Measurements from ENCODE around the gene RERE. TPM values are rescaled to one million over a fixed set of nuclear protein-coding genes. Genes with fewer than 3 reads are reported as not detected.

RERE gene
- polyA plus RNA-seq, 2 donors = 14.0 to 24.4 TPM

- 84 to 88% methylated on average over 2 of the region's 2 CpGs for WGBS, 2 donors
- H3K27ac ChIP-seq (ENCODE audit: low read depth in 2 of 2, low read length in 1 of 2) = no peak overlapping the region
- no peaks in the 10 kb centered on the region for H3K4me1 ChIP-seq (ENCODE audit: control insufficient read depth in 2 of 2, insufficient read depth in 2 of 2, low read length in 1 of 2)
- no peak overlapping the region for H3K4me3 ChIP-seq (ENCODE audit: low read depth in 1 of 2, low read length in 2 of 2)
- no peaks in the 10 kb centered on the region for H3K36me3 ChIP-seq (ENCODE audit: control insufficient read depth in 2 of 2, insufficient read depth in 2 of 2, low read length in 1 of 2)
- H3K27me3 ChIP-seq (ENCODE audit: control insufficient read depth in 1 of 2, insufficient read depth in 2 of 2, low read length in 2 of 2) = no peaks in the 10 kb centered on the region
- no peaks in the 10 kb centered on the region for H3K9me3 ChIP-seq (ENCODE audit: control insufficient read depth in 2 of 2, insufficient read depth in 1 of 2, low read depth in 1 of 2, low read length in 1 of 2)
These were observed 50.4 kb downstream of the RERE start for GRCh38 chr1:8767006-8767405.

GRCh38 chr1:8765198-8765597 lies 52.2 kb downstream of the RERE start:
- WGBS, 2 donors = 88 to 95% methylated on average over 3 of the region's 3 CpGs
- Histone ChIP-seq H3K9me3 (ENCODE audit: control insufficient read depth in 2 of 2, insufficient read depth in 1 of 2, low read depth in 1 of 2, low read length in 1 of 2) (no peaks in the 10 kb centered on the region), H3K4me1 (ENCODE audit: control insufficient read depth in 2 of 2, insufficient read depth in 2 of 2, low read length in 1 of 2) (no peaks in the 10 kb centered on the region), H3K4me3 (ENCODE audit: low read depth in 1 of 2, low read length in 2 of 2) (no peak overlapping the region), H3K27ac (ENCODE audit: low read depth in 2 of 2, low read length in 1 of 2) (no peak overlapping the region), H3K36me3 (ENCODE audit: control insufficient read depth in 2 of 2, insufficient read depth in 2 of 2, low read length in 1 of 2) (no peaks in the 10 kb centered on the region), H3K27me3 (ENCODE audit: control insufficient read depth in 1 of 2, insufficient read depth in 2 of 2, low read length in 2 of 2) (no peaks in the 10 kb centered on the region)

- Histone ChIP-seq H3K9me3 (ENCODE audit: control insufficient read depth in 2 of 2, insufficient read depth in 1 of 2, low read depth in 1 of 2, low read length in 1 of 2) (no peaks in the 10 kb centered on the region), H3K4me1 (ENCODE audit: control insufficient read depth in 2 of 2, insufficient read depth in 2 of 2, low read length in 1 of 2) (no peaks in the 10 kb centered on the region), H3K4me3 (ENCODE audit: low read depth in 1 of 2, low read length in 2 of 2) (no peak overlapping the region), H3K36me3 (ENCODE audit: control insufficient read depth in 2 of 2, insufficient read depth in 2 of 2, low read length in 1 of 2) (no peaks in the 10 kb centered on the region), H3K27me3 (ENCODE audit: control insufficient read depth in 1 of 2, insufficient read depth in 2 of 2, low read length in 2 of 2) (no peaks in the 10 kb centered on the region), H3K27ac (ENCODE audit: low read depth in 2 of 2, low read length in 1 of 2) (no peak overlapping the region)
- WGBS, 2 donors = 48 to 50% methylated on average over 4 of the region's 4 CpGs
These were observed 53.0 kb downstream of the RERE start for GRCh38 chr1:8764293-8764937.

GRCh38 chr1:8763888-8764287 lies 53.6 kb downstream of the RERE start:
- Histone ChIP-seq H3K27me3 (ENCODE audit: control insufficient read depth in 1 of 2, insufficient read depth in 2 of 2, low read length in 2 of 2) (no peaks in the 10 kb centered on the region), H3K9me3 (ENCODE audit: control insufficient read depth in 2 of 2, insufficient read depth in 1 of 2, low read depth in 1 of 2, low read length in 1 of 2) (no peaks in the 10 kb centered on the region), H3K27ac (ENCODE audit: low read depth in 2 of 2, low read length in 1 of 2) (no peak overlapping the region), H3K36me3 (ENCODE audit: control insufficient read depth in 2 of 2, insufficient read depth in 2 of 2, low read length in 1 of 2) (no peaks in the 10 kb centered on the region), H3K4me1 (ENCODE audit: control insufficient read depth in 2 of 2, insufficient read depth in 2 of 2, low read length in 1 of 2) (no peaks in the 10 kb centered on the region), H3K4me3 (ENCODE audit: low read depth in 1 of 2, low read length in 2 of 2) (no peak overlapping the region)
- 60 to 67% methylated on average over 4 of the region's 4 CpGs for WGBS, 2 donors

GRCh38 chr1:8754993-8755392 lies 62.4 kb downstream of the RERE start:
- peaks cover 0 to 2% of the 10 kb centered on the region in 2 donors for H3K9me3 ChIP-seq (ENCODE audit: control insufficient read depth in 2 of 2, insufficient read depth in 1 of 2, low read depth in 1 of 2, low read length in 1 of 2)
- no peak overlapping the region for H3K4me3 ChIP-seq (ENCODE audit: low read depth in 1 of 2, low read length in 2 of 2)
- no peaks in the 10 kb centered on the region for H3K27me3 ChIP-seq (ENCODE audit: control insufficient read depth in 1 of 2, insufficient read depth in 2 of 2, low read length in 2 of 2)
- H3K27ac ChIP-seq (ENCODE audit: low read depth in 2 of 2, low read length in 1 of 2) = no peak overlapping the region
- WGBS, 2 donors = 66 to 71% methylated on average over 2 of the region's 2 CpGs
- no peaks in the 10 kb centered on the region for H3K4me1 ChIP-seq (ENCODE audit: control insufficient read depth in 2 of 2, insufficient read depth in 2 of 2, low read length in 1 of 2)
- H3K36me3 ChIP-seq (ENCODE audit: control insufficient read depth in 2 of 2, insufficient read depth in 2 of 2, low read length in 1 of 2) = no peaks in the 10 kb centered on the region

GRCh38 chr1:8754247-8754650 lies 63.2 kb downstream of the RERE start:
- 56 to 74% methylated on average over 1 of the region's 1 CpG for WGBS, 2 donors
- Histone ChIP-seq H3K36me3 (ENCODE audit: control insufficient read depth in 2 of 2, insufficient read depth in 2 of 2, low read length in 1 of 2) (no peaks in the 10 kb centered on the region), H3K4me1 (ENCODE audit: control insufficient read depth in 2 of 2, insufficient read depth in 2 of 2, low read length in 1 of 2) (no peaks in the 10 kb centered on the region), H3K27ac (ENCODE audit: low read depth in 2 of 2, low read length in 1 of 2) (no peak overlapping the region), H3K9me3 (ENCODE audit: control insufficient read depth in 2 of 2, insufficient read depth in 1 of 2, low read depth in 1 of 2, low read length in 1 of 2) (peaks cover 0 to 2% of the 10 kb centered on the region in 2 donors), H3K27me3 (ENCODE audit: control insufficient read depth in 1 of 2, insufficient read depth in 2 of 2, low read length in 2 of 2) (no peaks in the 10 kb centered on the region), H3K4me3 (ENCODE audit: low read depth in 1 of 2, low read length in 2 of 2) (no peak overlapping the region)

GRCh38 chr1:8753736-8754135 lies 63.7 kb downstream of the RERE start:
- Histone ChIP-seq H3K27me3 (ENCODE audit: control insufficient read depth in 1 of 2, insufficient read depth in 2 of 2, low read length in 2 of 2) (no peaks in the 10 kb centered on the region), H3K9me3 (ENCODE audit: control insufficient read depth in 2 of 2, insufficient read depth in 1 of 2, low read depth in 1 of 2, low read length in 1 of 2) (peaks cover 0 to 2% of the 10 kb centered on the region in 2 donors)

GRCh38 chr1:8752921-8753713 lies 64.3 kb downstream of the RERE start:
- no peak overlapping the region for H3K4me3 ChIP-seq (ENCODE audit: low read depth in 1 of 2, low read length in 2 of 2)
- H3K27me3 ChIP-seq (ENCODE audit: control insufficient read depth in 1 of 2, insufficient read depth in 2 of 2, low read length in 2 of 2) = no peaks in the 10 kb centered on the region
- H3K9me3 ChIP-seq (ENCODE audit: control insufficient read depth in 2 of 2, insufficient read depth in 1 of 2, low read depth in 1 of 2, low read length in 1 of 2) = no peaks in the 10 kb centered on the region
- H3K27ac ChIP-seq (ENCODE audit: low read depth in 2 of 2, low read length in 1 of 2) = no peak overlapping the region
- 92% methylated on average over 6 of the region's 6 CpGs for WGBS, 2 donors
- H3K4me1 ChIP-seq (ENCODE audit: control insufficient read depth in 2 of 2, insufficient read depth in 2 of 2, low read length in 1 of 2) = no peaks in the 10 kb centered on the region
- no peaks in the 10 kb centered on the region for H3K36me3 ChIP-seq (ENCODE audit: control insufficient read depth in 2 of 2, insufficient read depth in 2 of 2, low read length in 1 of 2)

More at GRCh38 chr1:8753736-8754135, 63.7 kb downstream of the RERE start:
- Histone ChIP-seq H3K36me3 (ENCODE audit: control insufficient read depth in 2 of 2, insufficient read depth in 2 of 2, low read length in 1 of 2) (no peaks in the 10 kb centered on the region), H3K4me1 (ENCODE audit: control insufficient read depth in 2 of 2, insufficient read depth in 2 of 2, low read length in 1 of 2) (no peaks in the 10 kb centered on the region), H3K27ac (ENCODE audit: low read depth in 2 of 2, low read length in 1 of 2) (no peak overlapping the region), H3K4me3 (ENCODE audit: low read depth in 1 of 2, low read length in 2 of 2) (no peak overlapping the region)

- no peak overlapping the region for H3K4me3 ChIP-seq (ENCODE audit: low read depth in 1 of 2, low read length in 2 of 2)
- WGBS, 2 donors = 83 to 86% methylated on average over 2 of the region's 2 CpGs
- H3K36me3 ChIP-seq (ENCODE audit: control insufficient read depth in 2 of 2, insufficient read depth in 2 of 2, low read length in 1 of 2) = no peaks in the 10 kb centered on the region
- no peaks in the 10 kb centered on the region for H3K9me3 ChIP-seq (ENCODE audit: control insufficient read depth in 2 of 2, insufficient read depth in 1 of 2, low read depth in 1 of 2, low read length in 1 of 2)
- no peaks in the 10 kb centered on the region for H3K4me1 ChIP-seq (ENCODE audit: control insufficient read depth in 2 of 2, insufficient read depth in 2 of 2, low read length in 1 of 2)
- no peak overlapping the region for H3K27ac ChIP-seq (ENCODE audit: low read depth in 2 of 2, low read length in 1 of 2)
- H3K27me3 ChIP-seq (ENCODE audit: control insufficient read depth in 1 of 2, insufficient read depth in 2 of 2, low read length in 2 of 2) = no peaks in the 10 kb centered on the region
These were observed 65.0 kb downstream of the RERE start for GRCh38 chr1:8752411-8752810.

- no peaks in the 10 kb centered on the region for H3K27me3 ChIP-seq (ENCODE audit: control insufficient read depth in 1 of 2, insufficient read depth in 2 of 2, low read length in 2 of 2)
- 81 to 83% methylated on average over 4 of the region's 4 CpGs for WGBS, 2 donors
- no peak overlapping the region for H3K4me3 ChIP-seq (ENCODE audit: low read depth in 1 of 2, low read length in 2 of 2)
- H3K27ac ChIP-seq (ENCODE audit: low read depth in 2 of 2, low read length in 1 of 2) = no peak overlapping the region
- no peaks in the 10 kb centered on the region for H3K36me3 ChIP-seq (ENCODE audit: control insufficient read depth in 2 of 2, insufficient read depth in 2 of 2, low read length in 1 of 2)
- H3K9me3 ChIP-seq (ENCODE audit: control insufficient read depth in 2 of 2, insufficient read depth in 1 of 2, low read depth in 1 of 2, low read length in 1 of 2) = no peaks in the 10 kb centered on the region
- H3K4me1 ChIP-seq (ENCODE audit: control insufficient read depth in 2 of 2, insufficient read depth in 2 of 2, low read length in 1 of 2) = no peaks in the 10 kb centered on the region
These were observed 65.5 kb downstream of the RERE start for GRCh38 chr1:8751984-8752383.
